H1 (cell line): Measurements from ENCODE around the gene GDPD5. TPM values are rescaled to one million over a fixed set of nuclear protein-coding genes. Genes with fewer than 3 reads are reported as not detected.

Source experiments
- CTCF ChIA-PET: fragments of 300-600 bp; sonication (Branson Sonifier 250); formaldehyde crosslinking; loops from one replicate; lab custom pipeline; 2021; ENCODE audit not compliant: partially characterized antibody; lab: Charles Lee
- POLR2A ChIA-PET: fragments of 300-600 bp; sonication (Branson Sonifier 250); formaldehyde crosslinking; loops from one replicate; lab custom pipeline; 2021; ENCODE audit warnings: inconsistent platforms; ENCODE audit not compliant: partially characterized antibody; lab: Charles Lee
- DNase-seq, 2 experiments: peaks; one replicate each; pipeline versions ENCODE4 v3.0.0 to v3.0.0-alpha.2; 2010 to 2022; ENCODE audit warnings: low spot score in 2 of 2, low read depth in 1 of 2, mixed read lengths in 1 of 2
- FAIRE-seq: peaks from 2 replicates; lab custom pipeline; 2011; peaks lifted over from hg19 to GRCh38; lab: Jason Lieb, UNC
- H2AFZ ChIP-seq: 2 replicates; pipeline ENCODE4 v1.8.1; 2012; ENCODE audit warnings: low read length, inconsistent platforms
- H2AK5ac ChIP-seq: 2 replicates; pipeline ENCODE4 v1.6.1; 2013; ENCODE audit warnings: low read depth, low read length
- H2BK120ac ChIP-seq: replicated peaks from 2 replicates; pipeline ENCODE3; 2013; ENCODE audit warnings: low read depth, low read length, inconsistent platforms
- H2BK12ac ChIP-seq: 2 replicates; pipeline ENCODE4 v1.6.1; 2013; ENCODE audit warnings: low read depth, low read length
- H2BK15ac ChIP-seq: 2 replicates; pipeline ENCODE4 v1.6.1; 2013; ENCODE audit warnings: low read length
- H2BK20ac ChIP-seq: 2 replicates; pipeline ENCODE4 v1.6.1; 2013; ENCODE audit warnings: low read length
- H2BK5ac ChIP-seq: 2 replicates; pipeline ENCODE4 v1.6.1; 2013; ENCODE audit warnings: low read depth, low read length
- H3K14ac ChIP-seq: 2 replicates; pipeline ENCODE4 v1.6.1; 2013; ENCODE audit warnings: inconsistent platforms; ENCODE audit not compliant: insufficient read length
- H3K18ac ChIP-seq: 2 replicates; pipeline ENCODE4 v1.6.1; 2013; ENCODE audit warnings: low read length; ENCODE audit errors: extremely low read depth
- H3K23ac ChIP-seq: 2 replicates; pipeline ENCODE4 v1.6.1; 2013; ENCODE audit warnings: inconsistent platforms; ENCODE audit not compliant: insufficient read length
- H3K23me2 ChIP-seq: 2 replicates; pipeline ENCODE4 v1.6.1; 2013; ENCODE audit warnings: low read depth, low read length
- H3K27ac ChIP-seq: 2 replicates; pipeline ENCODE4 v1.6.1; 2011; ENCODE audit warnings: low read depth, low read length, inconsistent platforms
- H3K27me3 ChIP-seq, 4 experiments: replicated peaks in 1 of 4; 1 replicate in 1 of 4; 2 replicates in 3 of 4; pipeline versions ENCODE4 v1.6.1 to v1.8.1; 2011 to 2013; ENCODE audit warnings: low read length in 3 of 4, mild to moderate bottlenecking in 3 of 4, inconsistent platforms in 2 of 4, mixed read lengths in 2 of 4, moderate library complexity in 1 of 4; ENCODE audit not compliant: control insufficient read depth in 3 of 4, insufficient read depth in 3 of 4; ENCODE audit errors: extremely low read depth in 1 of 4
- H3K36me3 ChIP-seq, 4 experiments: 2 replicates each; pipeline versions ENCODE4 v1.6.1 to v1.8.1; 2011 to 2013; ENCODE audit warnings: mild to moderate bottlenecking in 4 of 4, low read length in 3 of 4, moderate library complexity in 2 of 4, control low read depth in 1 of 4, inconsistent platforms in 1 of 4; ENCODE audit not compliant: insufficient read depth in 4 of 4, control insufficient read depth in 2 of 4
- H3K4ac ChIP-seq: replicated peaks from 2 replicates; pipeline ENCODE3; 2013; ENCODE audit warnings: low read length, low read depth, mixed read lengths, inconsistent platforms; ENCODE audit not compliant: insufficient read length
- H3K4me1 ChIP-seq, 4 experiments: replicated peaks in 1 of 4; 1 replicate in 1 of 4; 2 replicates in 3 of 4; pipeline versions ENCODE4 v1.6.1 to v1.8.1; 2011 to 2013; ENCODE audit warnings: low read length in 3 of 4, inconsistent platforms in 2 of 4, mixed read lengths in 1 of 4; ENCODE audit not compliant: insufficient read depth in 4 of 4, control insufficient read depth in 3 of 4
- H3K4me2 ChIP-seq, 2 experiments: 2 replicates each; pipeline versions ENCODE4 v1.6.1 to v1.8.1; 2011 to 2013; ENCODE audit warnings: low read depth in 2 of 2, low read length in 2 of 2, control low read depth in 1 of 2, inconsistent platforms in 1 of 2, mild to moderate bottlenecking in 1 of 2; ENCODE audit not compliant: insufficient read depth in 1 of 2
- H3K4me3 ChIP-seq, 4 experiments: fragments of 200-600, 300-600 bp in 1 of 4; sonication (generic), shearing (Covaris generic), sonication (Bioruptor Twin) in 1 of 4; 2 replicates each; pipeline versions ENCODE4 v1.5.1 to v1.8.1; 2011 to 2016; ENCODE audit warnings: low read length in 4 of 4, low read depth in 3 of 4, control low read depth in 2 of 4, inconsistent platforms in 2 of 4, mild to moderate bottlenecking in 2 of 4, mixed read lengths in 1 of 4, moderate library complexity in 1 of 4; ENCODE audit not compliant: insufficient read depth in 2 of 4; ENCODE audit errors: extremely low read depth in 1 of 4
- H3K56ac ChIP-seq: replicated peaks from 2 replicates; pipeline ENCODE3; 2013; ENCODE audit warnings: low read depth, mild to moderate bottlenecking, mixed read lengths, low read length, inconsistent platforms; ENCODE audit not compliant: insufficient read length
- H3K79me1 ChIP-seq: 2 replicates; pipeline ENCODE4 v1.6.1; 2013; ENCODE audit warnings: low read depth, low read length, control low read depth
- H3K79me2 ChIP-seq, 2 experiments: 2 replicates each; pipeline versions ENCODE4 v1.6.1 to v1.8.1; 2012 to 2013; ENCODE audit warnings: low read length in 2 of 2, mild to moderate bottlenecking in 2 of 2, inconsistent platforms in 1 of 2; ENCODE audit not compliant: insufficient read depth in 2 of 2, control insufficient read depth in 1 of 2
- H3K9ac ChIP-seq, 4 experiments: replicated peaks in 1 of 4; 1 replicate in 1 of 4; 2 replicates in 3 of 4; pipeline versions ENCODE4 v1.6.1 to v1.8.1; 2011 to 2013; ENCODE audit warnings: low read depth in 3 of 4, low read length in 3 of 4, control low read depth in 2 of 4, mild to moderate bottlenecking in 2 of 4, moderate library complexity in 2 of 4, inconsistent platforms in 1 of 4; ENCODE audit errors: extremely low read depth in 1 of 4
- H3K9me3 ChIP-seq, 2 experiments: 2 replicates each; pipeline versions ENCODE4 v1.6.1 to v1.8.1; 2012 to 2013; ENCODE audit warnings: mild to moderate bottlenecking in 2 of 2, moderate library complexity in 2 of 2, control low read depth in 1 of 2, inconsistent platforms in 1 of 2, low read depth in 1 of 2, low read length in 1 of 2, mixed read lengths in 1 of 2; ENCODE audit not compliant: insufficient read depth in 2 of 2
- H4K20me1 ChIP-seq, 2 experiments: replicated peaks in 1 of 2; 2 replicates each; pipeline versions ENCODE3 to v1.8.1; 2011 to 2013; ENCODE audit warnings: inconsistent platforms in 2 of 2, low read length in 2 of 2, mild to moderate bottlenecking in 1 of 2; ENCODE audit not compliant: insufficient read depth in 2 of 2, control insufficient read depth in 1 of 2
- H4K5ac ChIP-seq: 2 replicates; pipeline ENCODE4 v1.6.1; 2013; ENCODE audit warnings: low read length, low read depth, mixed read lengths, inconsistent platforms; ENCODE audit not compliant: insufficient read length
- H4K8ac ChIP-seq: 2 replicates; pipeline ENCODE4 v1.8.0; 2013; ENCODE audit warnings: mild to moderate bottlenecking, moderate library complexity, low read length, inconsistent platforms; ENCODE audit not compliant: insufficient read depth; ENCODE audit errors: extremely low read depth
- H4K91ac ChIP-seq: replicated peaks from 2 replicates; pipeline ENCODE3; 2013; ENCODE audit warnings: low read length, mixed read lengths, inconsistent platforms; ENCODE audit not compliant: insufficient read length
- BCL11A ChIP-seq, 2 experiments: IDR thresholded peaks; one replicate each; pipeline ENCODE4 v1.6.1; 2011; ENCODE audit warnings: low read depth in 2 of 2, low read length in 2 of 2, mild to moderate bottlenecking in 2 of 2
- BRCA1 ChIP-seq: IDR thresholded peaks from 2 replicates; pipeline ENCODE4 v1.6.1; 2012; ENCODE audit warnings: low read depth, low read length, improper control_type of control experiment
- CBX8 ChIP-seq: fragments of 300-800, 300-1000 bp; sonication (generic); IDR thresholded peaks from 2 replicates; pipeline ENCODE4 v1.7.1; 2016; ENCODE audit warnings: low read depth, low read length, borderline replicate concordance
- CEBPB ChIP-seq: IDR thresholded peaks from 2 replicates; pipeline ENCODE4 v1.6.1; 2012; ENCODE audit warnings: low read depth, low read length
- HDAC6 ChIP-seq: IDR thresholded peaks from one replicate; pipeline ENCODE4 v1.7.1; 2012; ENCODE audit warnings: low read depth, mild to moderate bottlenecking, inconsistent platforms, low read length, moderate library complexity
- NANOG ChIP-seq: IDR thresholded peaks from 2 replicates; pipeline ENCODE4 v1.6.1; 2011; ENCODE audit warnings: low read length, low read depth, mild to moderate bottlenecking, inconsistent platforms; ENCODE audit not compliant: insufficient read depth, poor library complexity, severe bottlenecking
- RBBP5 ChIP-seq: IDR thresholded peaks from 2 replicates; pipeline ENCODE4 v1.7.1; 2012; ENCODE audit warnings: low read depth, mild to moderate bottlenecking, inconsistent platforms, low read length, moderate library complexity, borderline replicate concordance
- RFX5 ChIP-seq: IDR thresholded peaks from 2 replicates; pipeline ENCODE4 v1.6.1; 2011; ENCODE audit warnings: low read depth, low read length, improper control_type of control experiment, borderline replicate concordance
- SAP30 ChIP-seq: fragments of 300-600 bp; sonication (generic); IDR thresholded peaks from 2 replicates; pipeline ENCODE4 v1.7.1; 2012; ENCODE audit warnings: low read length, moderate library complexity, mild to moderate bottlenecking, inconsistent platforms; ENCODE audit not compliant: insufficient read depth, insufficient replicate concordance
- WGBS, 2 experiments: shearing (Covaris generic) in 1 of 2; methylation state at CpG; one replicate each; pipeline versions ENCODE4 v1.1.6 to v1.1.7; 2013 to 2015; ENCODE audit warnings: low lambda C conversion rate in 2 of 2, mixed read lengths in 2 of 2, inconsistent platforms in 1 of 2, low coverage in 1 of 2, missing lambda C conversion rate in 1 of 2; ENCODE audit not compliant: insufficient replicate concordance in 2 of 2, insufficient coverage in 1 of 2, insufficient read length in 1 of 2; ENCODE audit errors: extremely low coverage in 1 of 2, missing lambda C conversion rate in 1 of 2; 5-methylcytosine and 5-hydroxymethylcytosine counted together
- polyA plus RNA-seq, 7 experiments: library from polyadenylated mRNA; depleted of rRNA in 3 of 7; stranded (reverse) in 5 of 7; unstranded in 2 of 7; fragments of >200 nt in 5 of 7; fragments of 200-250 nt in 2 of 7; gene quantifications; 1 replicate in 5 of 7; 2 replicates in 1 of 7; 4 replicates in 1 of 7; pipeline versions ENCODE4 v1.2.1 to v1.2.3, GENCODE V29; 2011 to 2013; ENCODE audit warnings: missing spikeins in 2 of 7, mixed read lengths in 2 of 7
- total RNA-seq: library from RNA; stranded (reverse); fragmentation: NEBNext Ultra II Directional; extraction: Animal tissue kit (Norgen Biotek cat#: 25700); gene quantifications from 2 replicates; pipeline ENCODE4 v1.2.1, GENCODE V29; 2021
- TF ChIP-seq, protein P1 (sequence below): IDR thresholded peaks from 2 replicates; pipeline ENCODE4 v1.6.1; 2012; ENCODE audit warnings: inconsistent platforms
- TF ChIP-seq, protein P2 (sequence below): IDR thresholded peaks from 2 replicates; pipeline ENCODE4 v1.6.1; 2012; ENCODE audit warnings: inconsistent platforms

The GDPD5 gene
- total and polyA plus RNA-seq, 2 of the 8 experiments (the other 6 are each of a cell fraction or from before 2014, with no cell fraction given), result 7.8 to 8.6 TPM

GRCh38 chr11:75469785-75470405 lies 55.8 kb downstream of the GDPD5 start:
- Histone ChIP-seq H2AK5ac (no peak overlapping the region), H3K4me3 (no peak overlapping the region), H3K36me3 (no peaks in the 10 kb centered on the region; a peak in 1 of 8 replicates), H2BK5ac (no peak overlapping the region), H3K18ac (no peak overlapping the region), H2BK120ac (no peak overlapping the region), H3K4me1 (peaks cover 0 to 7% (median 3%) of the 10 kb centered on the region in 4 experiments; a peak in 5 of 7 replicates), H3K79me2 (no peaks in the 10 kb centered on the region), H2BK15ac (no peak overlapping the region), H4K20me1 (no peaks in the 10 kb centered on the region), H3K4ac (no peak overlapping the region), H3K23ac (no peak overlapping the region), H2BK20ac (no peak overlapping the region), H2AFZ (no peak overlapping the region), H4K8ac (no peak overlapping the region; the same call in 1 of the 2 replicates), H3K14ac (no peak overlapping the region), H3K79me1 (no peaks in the 10 kb centered on the region), H3K9ac (no peak overlapping the region), H3K27me3 (no peaks in the 10 kb centered on the region), H3K4me2 (no peak overlapping the region), H3K9me3 (no peaks in the 10 kb centered on the region), H4K5ac (no peak overlapping the region), H3K27ac (no peak overlapping the region), H2BK12ac (no peak overlapping the region), H3K23me2 (no peaks in the 10 kb centered on the region), H3K56ac (no peak overlapping the region), H4K91ac (no peak overlapping the region)
- no peak for DNase-seq
- ChIA-PET POLR2A (interaction anchor here (2.0 to 2.4 kb wide), 3 partner anchors 8 to 101 kb away, joined by 4 to 7 read pairs (median 5); no protein-coding TSS in a partner anchor), CTCF (interaction anchor here (1.1 to 31.5 kb wide), 7 partner anchors 8 to 56 kb away, joined by 3 to 603 read pairs (median 5); partner anchors contain the start of gene GDPD5)
- FAIRE-seq, result no peak
- 82% methylated on average over 6 of the region's 6 CpGs; no CpG with 5 or more reads in 1 of the 2 experiments for WGBS, 2 experiments
- no peak for TF ChIP-seq CBX8
- TF ChIP-seq, protein P1, sequence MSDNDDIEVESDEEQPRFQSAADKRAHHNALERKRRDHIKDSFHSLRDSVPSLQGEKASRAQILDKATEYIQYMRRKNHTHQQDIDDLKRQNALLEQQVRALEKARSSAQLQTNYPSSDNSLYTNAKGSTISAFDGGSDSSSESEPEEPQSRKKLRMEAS, result no peak
- TF ChIP-seq, protein P2, sequence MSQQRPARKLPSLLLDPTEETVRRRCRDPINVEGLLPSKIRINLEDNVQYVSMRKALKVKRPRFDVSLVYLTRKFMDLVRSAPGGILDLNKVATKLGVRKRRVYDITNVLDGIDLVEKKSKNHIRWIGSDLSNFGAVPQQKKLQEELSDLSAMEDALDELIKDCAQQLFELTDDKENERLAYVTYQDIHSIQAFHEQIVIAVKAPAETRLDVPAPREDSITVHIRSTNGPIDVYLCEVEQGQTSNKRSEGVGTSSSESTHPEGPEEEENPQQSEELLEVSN, result no peak
- no peak for TF ChIP-seq RBBP5
- no peak for TF ChIP-seq SAP30
- no peak for TF ChIP-seq BRCA1
- TF ChIP-seq RFX5, result no peak
- no peak for TF ChIP-seq HDAC6
- TF ChIP-seq NANOG, result no peak
- TF ChIP-seq CEBPB, result no peak
- TF ChIP-seq BCL11A (IDR thresholded peaks at IDR 0.05; ENCODE audit: low read depth in 2 of 2, low read length in 2 of 2), result no peak
